Lung (tissue), 12 donors: Measurements from ENCODE around the gene THTPA. TPM values are rescaled to one million over a fixed set of nuclear protein-coding genes. Genes with fewer than 3 reads are reported as not detected.
A peak's percentile ranks its signal among the peaks of the same experiment; 100 is the strongest.

Experiments
- ATAC-seq: fragments of 200-7000 bp; cut with Tn5 transposase; one replicate; pipeline ENCODE4 v1.9.1; 2020; ENCODE audit warnings: moderate number of reproducible peaks; ENCODE audit not compliant: insufficient read depth, low FRiP score
- DNase-seq, 3 donors: peaks; one replicate each; pipeline ENCODE4 v3.0.0-alpha.2; 2013 to 2017
- H3K27ac ChIP-seq, 2 donors: one replicate each; pipeline ENCODE4 v1.5.1; 2013; ENCODE audit warnings: mild to moderate bottlenecking in 2 of 2, moderate library complexity in 2 of 2, control low read depth in 1 of 2, inconsistent platforms in 1 of 2, low read depth in 1 of 2, low read length in 1 of 2
- H3K27me3 ChIP-seq, 3 donors: one replicate each; pipeline ENCODE4 v1.5.1; 2013; ENCODE audit warnings: low read length in 2 of 3; ENCODE audit not compliant: control insufficient read depth in 3 of 3, insufficient read depth in 3 of 3
- H3K36me3 ChIP-seq, 4 donors: one replicate each; pipeline ENCODE4 v1.5.1; 2013; ENCODE audit warnings: low read length in 4 of 4, mild to moderate bottlenecking in 1 of 4, moderate library complexity in 1 of 4; ENCODE audit not compliant: control insufficient read depth in 4 of 4, insufficient read depth in 4 of 4
- H3K4me1 ChIP-seq, 5 donors: one replicate each; pipeline ENCODE4 v1.5.1; 2013; ENCODE audit warnings: low read length in 5 of 5, mild to moderate bottlenecking in 2 of 5, moderate library complexity in 1 of 5; ENCODE audit not compliant: control insufficient read depth in 5 of 5, insufficient read depth in 5 of 5
- H3K4me3 ChIP-seq: one replicate; pipeline ENCODE4 v1.5.1; 2013; ENCODE audit warnings: mild to moderate bottlenecking, control low read depth, moderate library complexity
- H3K9ac ChIP-seq, 2 donors: one replicate each; pipeline ENCODE4 v1.5.1; 2013; ENCODE audit warnings: low read length in 2 of 2, control low read depth in 1 of 2; ENCODE audit not compliant: insufficient read depth in 1 of 2
- H3K9me3 ChIP-seq, 4 donors: one replicate each; pipeline ENCODE4 v1.5.1; 2013; ENCODE audit warnings: low read length in 3 of 4, mild to moderate bottlenecking in 1 of 4, moderate library complexity in 1 of 4; ENCODE audit not compliant: control insufficient read depth in 4 of 4, insufficient read depth in 3 of 4
- CTCF ChIP-seq: IDR thresholded peaks from 2 replicates; pipeline ENCODE4 v1.5.1; 2012; ENCODE audit warnings: mild to moderate bottlenecking; ENCODE audit errors: control extremely low read depth, extremely low read depth
- whole genome bisulfite sequencing, 2 donors: extraction: QIAGEN DNeasy Blood & Tissue Kit; methylation state at CpG; one replicate each; pipeline ENCODE4 v1.1.7; 2013; 5-methylcytosine and 5-hydroxymethylcytosine counted together
- polyA plus RNA-seq, 2 donors: library from polyadenylated mRNA; stranded (reverse); fragments of 200-250 nt; gene quantifications; one replicate each; pipeline ENCODE4 v1.2.1, GENCODE V29; 2013
- total RNA-seq, 2 donors: library from RNA; depleted of rRNA in 1 of 2; stranded (reverse); fragments of >200 nt in 1 of 2; gene quantifications; one replicate each; pipeline ENCODE4 v1.2.1, GENCODE V29; 2014 to 2021
- donor health status: control.
- donor health status: control.
- donor health status: Bipolar disorder and iron deficiency.
- donor health status: healthy.
- donor health status: DM: yes; HTN: yes; CAD: no.

The THTPA gene
- total and polyA plus RNA-seq, 4 donors, result 7.7 to 22.1 (median 14.1) TPM

- Histone ChIP-seq H3K27ac (peak within 1 kb of the TSS in 1 of 2 donors; percentile 87), H3K4me3 (peak within 1 kb of the TSS; percentile 50), H3K9me3 (no peaks in the 10 kb centered on the region), H3K36me3 (peaks cover 0 to 9% (median 4%) of the 10 kb centered on the region in 4 donors), H3K27me3 (peaks cover 0 to 5% (median 2%) of the 10 kb centered on the region in 3 donors), H3K9ac (peak within 1 kb of the TSS; percentile 55 to 80), H3K4me1 (peaks cover 0 to 21% (median 5%) of the 10 kb centered on the region in 5 donors)
- WGBS, 2 donors, result 1% methylated on average over 53 of the region's 53 CpGs
- peak; percentile 79 to 88 (median 84) for DNase-seq
- no peak for TF ChIP-seq CTCF
- ATAC-seq, result peak; percentile 88
Measured at GRCh38 chr14:23567186-23568020, 11.3 kb downstream of the THTPA start, which contains the start of gene AP1G2. Gene AP1G2, minus strand, starts transcription at chr14:23567791. Its CDS starts 477 bp downstream, at chr14:23567314.

GRCh38 chr14:23568021-23568599, 12.0 kb downstream of the THTPA start:
- 57 to 73% methylated on average over 2 of the region's 2 CpGs for WGBS, 2 donors
- Histone ChIP-seq H3K27ac (peak overlapping the region in 1 of 2 donors; percentile 87), H3K27me3 (peaks cover 0 to 9% (median 9%) of the 10 kb centered on the region in 3 donors), H3K4me1 (peaks cover 0 to 21% (median 5%) of the 10 kb centered on the region in 5 donors), H3K9ac (no peak overlapping the region), H3K9me3 (no peaks in the 10 kb centered on the region), H3K36me3 (peaks cover 0 to 9% (median 4%) of the 10 kb centered on the region in 4 donors), H3K4me3 (no peak overlapping the region)
- DNase-seq (no peak), ATAC-seq (no peak)
- no peak for TF ChIP-seq CTCF

- H3K4me1 ChIP-seq, result peaks cover 0 to 21% (median 5%) of the 10 kb centered on the region in 5 donors
- 59 to 60% methylated on average over 6 of the region's 6 CpGs for WGBS, 2 donors
- no peak overlapping the region for H3K9ac ChIP-seq
- H3K9me3 ChIP-seq, result no peaks in the 10 kb centered on the region
- peaks cover 0 to 6% (median 2%) of the 10 kb centered on the region in 4 donors for H3K36me3 ChIP-seq
- ATAC-seq, result no peak
- peak; percentile 49 to 51 (median 50) for DNase-seq
- no peak overlapping the region for H3K27ac ChIP-seq
- no peak for TF ChIP-seq CTCF
- H3K27me3 ChIP-seq, result peaks cover 0 to 15% (median 13%) of the 10 kb centered on the region in 3 donors
- H3K4me3 ChIP-seq, result no peak overlapping the region
Measured at GRCh38 chr14:23568600-23569331, 12.7 kb downstream of the THTPA start.
